ENCODE results near the gene C5orf63. TPM values are rescaled to one million over a fixed set of nuclear protein-coding genes. Genes with fewer than 3 reads are reported as not detected.

The C5orf63 gene
- total RNA-seq, 4 donors from 2014 or later = 2.1 to 3.6 (median 3.3) TPM

- DNase-seq (no peak), ATAC-seq (no peak)
- in situ Hi-C loops (cut with MboI; ENCODE audit: low sequenced_read_pairs in 4 of 4) (loop anchor here in 1 of 4 donors (25.0 kb wide), 1 partner anchor 179 kb away; no protein-coding TSS in a partner anchor), intact Hi-C loops (cut with DNase I; ENCODE audit: low total_unique reads) (no loop called here)
- no peaks in the 10 kb centered on the region for H3K27me3 ChIP-seq
- no peak for TF ChIP-seq CTCF (IDR thresholded peaks at IDR 0.05 in 4 of 5, conservative IDR thresholded peaks at IDR 0.05 in 1 of 5)
- TF ChIP-seq POLR2A (IDR thresholded peaks at IDR 0.05) = no peak
- H3K9me3 ChIP-seq = no peaks in the 10 kb centered on the region
- H3K27ac ChIP-seq = peak overlapping the region; percentile 13 to 40 (median 25)
- H3K4me3 ChIP-seq = no peak overlapping the region
- H3K4me1 ChIP-seq = peaks cover 0 to 6% of the 10 kb centered on the region in 2 donors
- no peaks in the 10 kb centered on the region for H3K36me3 ChIP-seq
Measured at GRCh38 chr5:127041571-127041970, 31.7 kb downstream of the C5orf63 start.

- H3K27ac ChIP-seq = peak overlapping the region; percentile 13 to 40 (median 25)
- peaks cover 0 to 6% of the 10 kb centered on the region in 2 donors for H3K4me1 ChIP-seq
- TF ChIP-seq POLR2A (IDR thresholded peaks at IDR 0.05) (no peak), CTCF (IDR thresholded peaks at IDR 0.05 in 4 of 5, conservative IDR thresholded peaks at IDR 0.05 in 1 of 5) (no peak)
- ATAC-seq (no peak), DNase-seq (no peak)
- H3K27me3 ChIP-seq = no peaks in the 10 kb centered on the region
- no peaks in the 10 kb centered on the region for H3K36me3 ChIP-seq
- H3K4me3 ChIP-seq = no peak overlapping the region
- intact Hi-C loops (cut with DNase I; ENCODE audit: low total_unique reads) = no loop called here
- H3K9me3 ChIP-seq = no peaks in the 10 kb centered on the region
- in situ Hi-C loops (cut with MboI; ENCODE audit: low sequenced_read_pairs in 4 of 4) = loop anchor here in 1 of 4 donors (25.0 kb wide), 1 partner anchor 179 kb away; no protein-coding TSS in a partner anchor
Measured at GRCh38 chr5:127040796-127041520, 32.3 kb downstream of the C5orf63 start.

GRCh38 chr5:127038550-127038949, 34.8 kb downstream of the C5orf63 start:
- H3K4me3 ChIP-seq = no peak overlapping the region
- ATAC-seq (no peak), DNase-seq (no peak)
- no peaks in the 10 kb centered on the region for H3K9me3 ChIP-seq
- no peaks in the 10 kb centered on the region for H3K27me3 ChIP-seq
- H3K4me1 ChIP-seq = peaks cover 0 to 6% of the 10 kb centered on the region in 2 donors
- TF ChIP-seq POLR2A (IDR thresholded peaks at IDR 0.05) (no peak), CTCF (IDR thresholded peaks at IDR 0.05 in 4 of 5, conservative IDR thresholded peaks at IDR 0.05 in 1 of 5) (no peak)
- intact Hi-C loops (cut with DNase I; ENCODE audit: low total_unique reads) (no loop called here), in situ Hi-C loops (cut with MboI; ENCODE audit: low sequenced_read_pairs in 4 of 4) (loop anchor here in 1 of 4 donors (25.0 kb wide), 1 partner anchor 176 kb away; no protein-coding TSS in a partner anchor)
- no peaks in the 10 kb centered on the region for H3K36me3 ChIP-seq
- no peak overlapping the region for H3K27ac ChIP-seq

- ATAC-seq = no peak
- intact Hi-C loops (cut with DNase I; ENCODE audit: low total_unique reads) = loop anchor here (2.0 to 5.0 kb wide), 2 partner anchors 41 to 255 kb away; partner anchors contain the start of genes C5orf63 and LMNB1
- H3K9me3 ChIP-seq = no peaks in the 10 kb centered on the region
- TF ChIP-seq CTCF (IDR thresholded peaks at IDR 0.05 in 4 of 5, conservative IDR thresholded peaks at IDR 0.05 in 1 of 5) = no peak
- TF ChIP-seq POLR2A (IDR thresholded peaks at IDR 0.05) = no peak
- H3K4me1 ChIP-seq = peaks cover 4 to 29% of the 10 kb centered on the region in 2 donors
- peak overlapping the region in 1 of 4 donors; percentile 80 for H3K4me3 ChIP-seq
- no peak overlapping the region for H3K27ac ChIP-seq
- no peaks in the 10 kb centered on the region for H3K36me3 ChIP-seq
- in situ Hi-C loops (cut with MboI; ENCODE audit: low sequenced_read_pairs in 4 of 4) = loop anchor here in 1 of 4 donors (25.0 kb wide), 1 partner anchor 170 kb away; no protein-coding TSS in a partner anchor
- no peak for DNase-seq
- no peaks in the 10 kb centered on the region for H3K27me3 ChIP-seq
Measured at GRCh38 chr5:127031863-127032232, 41.5 kb downstream of the C5orf63 start.

All from gastrocnemius medialis (tissue), 4 donors.